Esophagus muscularis mucosa (tissue), 3 donors: Measurements from ENCODE around the gene IDI1.

Experiments used
- CTCF ChIP-seq, 3 experiments: fragments of 200-600 bp in 2 of 3; fragments of 450-650 bp in 1 of 3; sonication (generic) in 2 of 3; IDR thresholded peaks; one replicate each; pipeline ENCODE4 v1.5.1; 2017 to 2019; ENCODE audit warnings: antibody characterized with exemption in 3 of 3, mild to moderate bottlenecking in 2 of 3, moderate library complexity in 1 of 3
- POLR2A ChIP-seq: fragments of 450-650 bp; IDR thresholded peaks from one replicate; pipeline ENCODE4 v1.6.1; 2017; ENCODE audit warnings: antibody characterized with exemption, moderate library complexity, mild to moderate bottlenecking, low read depth

- TF ChIP-seq CTCF (IDR thresholded peaks at IDR 0.05) (no peak), POLR2A (no peak)
Measured at GRCh38 chr10:992871-993270, 56.0 kb downstream of the IDI1 start.
